Large intestine (tissue), 3 donors: ENCODE measurements around the gene PDZRN4. TPM values are rescaled to one million over a fixed set of nuclear protein-coding genes. Genes with fewer than 3 reads are reported as not detected.
"Not testable (repeated sequence)": the region's sequence is repeated elsewhere in the genome, so short reads cannot be mapped to it uniquely, and the experiment has no call there.

ENCODE experiments used
- DNase-seq, 2 donors: peaks; one replicate each; pipeline versions ENCODE4 v3.0.0 to v3.0.0-alpha.2; 2013
- H3K27ac ChIP-seq: one replicate; pipeline ENCODE4 v1.5.1; 2013; ENCODE audit warnings: low read length
- H3K27me3 ChIP-seq: 2 replicates; pipeline ENCODE4 v1.6.1; 2013; ENCODE audit warnings: low read length; ENCODE audit not compliant: control insufficient read depth, insufficient read depth
- H3K36me3 ChIP-seq: 2 replicates; pipeline ENCODE4 v1.6.1; 2013; ENCODE audit warnings: low read length; ENCODE audit not compliant: control insufficient read depth, insufficient read depth
- H3K4me1 ChIP-seq: one replicate; pipeline ENCODE4 v1.6.1; 2013; ENCODE audit warnings: low read length; ENCODE audit not compliant: control insufficient read depth, insufficient read depth
- H3K4me3 ChIP-seq: one replicate; pipeline ENCODE4 v1.5.1; 2013; ENCODE audit warnings: low read length
- H3K9me3 ChIP-seq: one replicate; pipeline ENCODE4 v1.6.1; 2013; ENCODE audit warnings: mild to moderate bottlenecking, low read depth, low read length, moderate library complexity; ENCODE audit not compliant: control insufficient read depth
- WGBS: methylation state at CpG from one replicate; pipeline ENCODE4 v1.1.5; 2013; ENCODE audit warnings: low lambda C conversion rate; ENCODE audit not compliant: insufficient coverage; 5-methylcytosine and 5-hydroxymethylcytosine counted together
- polyA plus RNA-seq: library from polyadenylated mRNA; unstranded; fragments of 120-200 nt; gene quantifications from one replicate; pipeline ENCODE4 v1.2.1, GENCODE V29; 2013

PDZRN4 gene
- polyA plus RNA-seq, 1 donor: 3.2 TPM

DNA sequence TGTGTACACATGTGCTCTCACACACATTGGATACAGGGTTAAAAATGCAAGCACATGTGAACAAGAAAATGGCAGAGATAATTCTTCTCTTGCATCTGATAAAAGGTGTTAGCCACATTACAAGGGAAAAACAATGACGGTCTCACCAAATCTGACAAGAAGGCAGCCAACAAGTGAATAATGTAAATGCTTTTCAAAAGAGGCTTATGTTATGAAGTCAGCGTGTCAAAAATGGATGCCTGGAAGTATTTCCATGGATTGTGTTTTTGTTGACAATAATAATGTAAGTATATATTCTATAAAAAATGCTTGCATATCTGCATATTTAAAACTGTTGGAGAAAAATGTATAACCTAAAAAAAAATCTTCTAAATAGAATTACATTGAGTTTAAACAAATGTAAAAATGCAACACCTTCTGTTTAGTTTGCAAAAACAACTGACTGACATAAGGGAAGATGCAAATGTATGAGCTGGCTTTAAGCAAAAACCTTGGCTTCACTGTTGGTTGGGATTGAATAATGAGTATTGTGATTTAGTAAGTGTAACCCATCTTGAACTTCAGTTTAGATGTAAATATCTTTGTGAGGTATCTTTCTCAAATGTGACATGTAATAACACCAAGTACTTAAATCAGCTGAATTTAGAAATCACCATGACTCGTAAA lies 424.9 kb downstream of the PDZRN4 start:
- 93% methylated on average over 3 of the region's 3 CpGs for WGBS

GRCh38 chr12:41615174-41615573 lies 427.1 kb downstream of the PDZRN4 start:
- not testable (repeated sequence) for H3K36me3 ChIP-seq, DNase-seq, H3K9me3 ChIP-seq, H3K4me3 ChIP-seq, H3K27me3 ChIP-seq, H3K27ac ChIP-seq, H3K4me1 ChIP-seq
- WGBS: no CpG with 5 or more reads among the region's 3 CpGs

More for the DNA sequence above, 424.9 kb downstream of the PDZRN4 start:
- Histone ChIP-seq H3K4me3 (no peak overlapping the region), H3K27me3 (no peaks in the 10 kb centered on the region), H3K27ac (no peak overlapping the region), H3K4me1 (no peaks in the 10 kb centered on the region), H3K36me3 (no peaks in the 10 kb centered on the region), H3K9me3 (no peaks in the 10 kb centered on the region)
- no peak for DNase-seq

DNA sequence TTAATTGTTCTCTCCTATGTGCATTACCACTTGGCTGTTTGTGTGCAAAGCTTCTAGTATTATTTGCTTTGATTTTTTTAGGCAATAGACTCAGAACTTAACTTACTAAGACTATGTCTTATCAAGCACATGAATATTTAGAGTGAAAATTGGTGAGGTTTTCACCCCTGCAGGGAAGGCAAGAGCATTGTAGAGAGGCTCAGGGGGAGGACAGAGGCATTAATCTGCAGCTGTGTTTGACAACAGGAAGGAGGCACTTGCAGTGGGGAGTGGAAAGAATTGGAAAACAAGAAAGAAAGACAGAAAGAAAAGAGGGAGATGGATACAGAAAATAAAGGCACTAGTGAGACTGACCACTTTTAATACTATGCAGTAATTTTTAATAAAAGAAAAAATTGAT lies 431.6 kb downstream of the PDZRN4 start:
- Histone ChIP-seq H3K9me3 (no peaks in the 10 kb centered on the region), H3K27ac (no peak overlapping the region)
- no peak for DNase-seq

GRCh38 chr12:41621291-41621690 lies 433.2 kb downstream of the PDZRN4 start:
- DNase-seq: peak; percentile 12 to 71
- H3K27ac ChIP-seq: peak overlapping the region; percentile 25
- H3K4me3 ChIP-seq: no peak overlapping the region
- no CpG with 5 or more reads among the region's 1 CpG for WGBS
- H3K4me1 ChIP-seq: peaks cover 10% of the 10 kb centered on the region
- no peaks in the 10 kb centered on the region for H3K36me3 ChIP-seq
- no peaks in the 10 kb centered on the region for H3K27me3 ChIP-seq
- no peaks in the 10 kb centered on the region for H3K9me3 ChIP-seq

More for the DNA sequence above, 431.6 kb downstream of the PDZRN4 start:
- Histone ChIP-seq H3K36me3 (no peaks in the 10 kb centered on the region), H3K4me1 (peaks cover 10% of the 10 kb centered on the region), H3K27me3 (no peaks in the 10 kb centered on the region), H3K4me3 (no peak overlapping the region)
